Hypothalamus (tissue), 51 donors: ENCODE results near the gene ERVW-1.

Source experiments
- DNase-seq, 51 donors: peaks; one replicate each; lab custom pipeline; 2025; lab: John Stamatoyannopoulos, UW

ERVW-1 gene

GRCh38 chr7:92432299-92432946, 45.3 kb downstream of the ERVW-1 start:
- no peak for DNase-seq

DNA sequence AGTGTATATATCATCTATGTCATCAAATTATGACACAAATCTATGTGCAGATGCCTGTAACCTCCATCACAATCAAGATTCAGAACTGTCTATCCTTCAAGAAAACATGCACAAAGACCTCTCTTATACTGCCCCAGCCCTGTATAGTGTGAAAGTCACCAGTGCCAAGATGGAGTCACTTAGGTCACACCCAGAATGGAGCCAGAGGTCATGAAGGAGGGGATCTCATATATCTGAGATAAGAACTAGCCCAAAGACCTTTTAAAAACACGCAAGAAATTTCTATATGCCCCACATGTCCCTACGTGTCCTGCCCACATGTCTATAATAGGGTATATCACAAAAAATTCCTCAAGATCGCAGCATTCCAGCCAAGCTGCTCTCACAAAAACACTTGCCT, 50.6 kb downstream of the ERVW-1 start:
- no peak for DNase-seq

DNA sequence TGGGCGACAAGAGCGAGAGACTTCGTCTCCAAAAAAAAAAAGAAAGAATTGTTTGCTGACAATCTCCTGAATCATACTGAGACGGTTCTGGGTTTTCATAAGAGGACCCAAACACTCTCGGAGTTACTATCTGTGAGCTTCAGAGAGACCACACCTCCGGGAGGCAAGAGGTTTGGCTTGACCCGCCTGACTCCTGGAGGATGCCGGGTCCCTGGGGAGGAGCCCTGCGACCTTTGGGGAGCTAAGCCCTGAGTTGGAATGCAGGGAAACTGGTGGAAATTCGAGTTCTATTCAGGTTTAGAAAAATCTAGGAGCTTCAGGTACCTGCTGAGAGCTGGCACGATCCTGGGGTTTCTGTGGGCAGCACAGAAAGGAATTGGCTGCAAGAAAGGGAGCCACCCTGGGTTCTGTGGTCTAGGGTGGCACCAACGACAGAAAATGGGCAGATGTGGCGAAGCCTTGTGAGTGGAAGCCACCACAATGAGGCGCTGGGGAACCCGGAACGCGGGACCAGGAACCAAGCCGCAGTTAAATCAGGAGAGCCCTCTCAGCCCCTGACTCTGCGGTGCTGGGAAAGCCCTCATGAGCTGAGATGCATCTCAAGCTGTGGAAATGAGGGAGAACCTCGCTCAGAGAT, 52.3 kb downstream of the ERVW-1 start:
- peak in 1 of 51 donors; percentile 10 for DNase-seq

DNA sequence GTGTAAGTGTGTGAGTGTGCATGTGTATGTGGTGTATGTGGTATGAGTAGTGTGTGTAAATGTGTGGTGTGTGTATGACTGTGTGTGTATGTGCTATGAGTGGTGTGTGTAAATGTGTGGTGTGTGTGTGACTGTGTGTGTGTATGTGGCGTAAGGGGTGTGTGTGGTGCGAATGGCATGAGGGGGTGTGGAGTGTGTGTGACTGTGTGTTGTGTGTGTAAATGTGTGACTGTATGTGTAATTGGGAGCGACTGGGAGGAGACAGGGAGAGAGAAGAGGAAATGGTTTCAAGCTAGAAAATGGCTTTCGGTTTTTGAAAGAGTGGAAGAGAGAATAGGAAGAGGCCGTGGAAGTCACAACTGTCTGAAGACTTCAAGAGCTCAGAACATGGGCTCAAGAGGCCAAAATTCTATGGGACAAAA, 54.0 kb downstream of the ERVW-1 start:
- no peak for DNase-seq

DNA sequence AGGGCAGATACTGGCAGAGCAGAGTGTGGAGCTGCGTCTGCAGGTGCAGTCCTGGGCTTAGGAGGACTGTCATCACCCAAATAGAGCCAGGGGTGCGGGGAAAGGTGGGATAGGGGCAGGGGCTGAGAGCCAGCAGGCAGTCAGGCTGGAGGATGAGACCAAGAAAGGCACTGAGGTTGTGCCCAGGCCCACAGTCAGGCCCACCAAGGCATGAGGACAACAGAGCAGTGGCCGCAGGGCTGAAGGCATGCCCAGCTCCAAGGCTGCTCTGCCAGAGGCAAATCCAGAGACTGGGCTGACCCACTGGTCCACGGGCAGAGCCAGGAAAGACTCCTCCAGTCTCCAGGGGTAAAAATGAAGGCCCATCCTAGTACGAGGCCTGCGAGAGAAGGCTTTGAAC, 54.8 kb downstream of the ERVW-1 start:
- DNase-seq: no peak

- DNase-seq: no peak
These were observed 55.9 kb downstream of the ERVW-1 start for GRCh38 chr7:92421676-92422435.
